ENCODE measurements around the gene HDAC9.

Gene HDAC9

GRCh38 chr7:18770154-18770811 is 274.7 kb downstream of the HDAC9 start:
- Histone ChIP-seq H3K4me1 (ENCODE audit: low read length) (no peaks in the 10 kb centered on the region), H3K27ac (ENCODE audit: low read length) (no peak overlapping the region), H3K4me3 (ENCODE audit: low read length) (no peak overlapping the region), H3K4me2 (ENCODE audit: low read length) (no peak overlapping the region), H3K9me3 (ENCODE audit: insufficient read depth, low read length) (no peaks in the 10 kb centered on the region), H3K27me3 (ENCODE audit: low read depth, low read length) (no peaks in the 10 kb centered on the region), H2AFZ (ENCODE audit: low read depth, low read length) (no peak overlapping the region), H4K20me1 (ENCODE audit: insufficient read depth, low read length) (no peaks in the 10 kb centered on the region), H3K79me2 (ENCODE audit: low read length) (no peaks in the 10 kb centered on the region), H3K9ac (ENCODE audit: low read length) (no peak overlapping the region), H3K36me3 (replicated peaks; ENCODE audit: low read depth, low read length) (no peaks in the 10 kb centered on the region)
- TF ChIP-seq CTCF (IDR thresholded peaks at IDR 0.05; ENCODE audit: low read depth, low read length) (no peak), EZH2phosphoT487 (IDR thresholded peaks at IDR 0.05; ENCODE audit: low read depth) (no peak)

DNA sequence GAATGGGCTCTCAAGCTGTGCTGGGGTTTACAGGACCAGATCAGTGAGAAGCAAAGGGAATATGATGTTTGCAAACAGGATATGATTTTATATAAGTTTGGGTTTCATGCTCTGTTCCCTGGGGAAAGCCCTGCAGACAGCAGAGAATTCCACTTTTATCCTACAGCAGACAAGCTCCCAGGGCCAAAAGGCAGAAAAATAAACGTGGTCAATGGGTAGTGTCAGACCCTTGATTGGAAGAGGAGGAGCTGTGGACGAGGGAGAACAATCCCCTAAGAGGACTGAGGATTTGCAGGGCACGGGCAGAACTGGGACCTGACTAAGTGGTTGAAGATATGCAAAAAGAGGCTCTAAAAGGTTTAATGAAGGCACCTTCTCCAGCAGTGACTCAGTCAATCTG is 275.3 kb downstream of the HDAC9 start:
- no peaks in the 10 kb centered on the region for H3K9me3 ChIP-seq (ENCODE audit: insufficient read depth, low read length)
- H3K79me2 ChIP-seq (ENCODE audit: low read length) = no peaks in the 10 kb centered on the region
- H2AFZ ChIP-seq (ENCODE audit: low read depth, low read length) = no peak overlapping the region
- H3K36me3 ChIP-seq (replicated peaks; ENCODE audit: low read depth, low read length) = no peaks in the 10 kb centered on the region
- H4K20me1 ChIP-seq (ENCODE audit: insufficient read depth, low read length) = no peaks in the 10 kb centered on the region
- TF ChIP-seq EZH2phosphoT487 (IDR thresholded peaks at IDR 0.05; ENCODE audit: low read depth) (no peak), CTCF (IDR thresholded peaks at IDR 0.05; ENCODE audit: low read depth, low read length) (no peak)
- no peak overlapping the region for H3K27ac ChIP-seq (ENCODE audit: low read length)
- H3K4me2 ChIP-seq (ENCODE audit: low read length) = no peak overlapping the region
- no peak overlapping the region for H3K4me3 ChIP-seq (ENCODE audit: low read length)
- no peaks in the 10 kb centered on the region for H3K27me3 ChIP-seq (ENCODE audit: low read depth, low read length)
- H3K4me1 ChIP-seq (ENCODE audit: low read length) = no peaks in the 10 kb centered on the region
- H3K9ac ChIP-seq (ENCODE audit: low read length) = no peak overlapping the region

GRCh38 chr7:18771834-18772566 is 276.5 kb downstream of the HDAC9 start:
- H3K27me3 ChIP-seq (ENCODE audit: low read depth, low read length) = no peaks in the 10 kb centered on the region
- no peaks in the 10 kb centered on the region for H3K4me1 ChIP-seq (ENCODE audit: low read length)
- H2AFZ ChIP-seq (ENCODE audit: low read depth, low read length) = no peak overlapping the region
- H4K20me1 ChIP-seq (ENCODE audit: insufficient read depth, low read length) = no peaks in the 10 kb centered on the region
- H3K9ac ChIP-seq (ENCODE audit: low read length) = no peak overlapping the region
- H3K36me3 ChIP-seq (replicated peaks; ENCODE audit: low read depth, low read length) = no peaks in the 10 kb centered on the region
- H3K4me3 ChIP-seq (ENCODE audit: low read length) = no peak overlapping the region
- no peaks in the 10 kb centered on the region for H3K79me2 ChIP-seq (ENCODE audit: low read length)
- TF ChIP-seq CTCF (IDR thresholded peaks at IDR 0.05; ENCODE audit: low read depth, low read length) = no peak
- TF ChIP-seq EZH2phosphoT487 (IDR thresholded peaks at IDR 0.05; ENCODE audit: low read depth) = no peak
- H3K27ac ChIP-seq (ENCODE audit: low read length) = no peak overlapping the region
- no peaks in the 10 kb centered on the region for H3K9me3 ChIP-seq (ENCODE audit: insufficient read depth, low read length)
- no peak overlapping the region for H3K4me2 ChIP-seq (ENCODE audit: low read length)

DNA sequence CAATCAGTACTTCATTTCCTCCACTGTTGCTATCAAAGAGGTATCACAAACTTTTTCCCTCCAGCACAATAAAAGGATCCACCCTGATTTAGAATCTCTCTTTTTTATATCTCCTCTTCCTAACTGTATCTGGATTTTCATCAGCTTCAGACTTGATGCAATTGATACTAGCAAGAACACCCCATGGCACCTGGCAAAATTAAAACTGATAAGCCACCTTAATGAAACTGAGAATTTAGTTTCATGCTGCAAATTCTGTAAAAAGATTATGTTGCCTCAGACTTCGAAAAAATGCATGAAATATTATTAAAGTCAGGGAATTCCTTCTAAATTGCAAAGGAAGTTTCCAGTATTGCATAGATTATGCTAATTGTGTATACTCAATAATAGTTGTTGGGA is 277.0 kb downstream of the HDAC9 start:
- H3K9me3 ChIP-seq (ENCODE audit: insufficient read depth, low read length) = no peaks in the 10 kb centered on the region
- H3K9ac ChIP-seq (ENCODE audit: low read length) = no peak overlapping the region
- no peaks in the 10 kb centered on the region for H3K36me3 ChIP-seq (replicated peaks; ENCODE audit: low read depth, low read length)
- TF ChIP-seq CTCF (IDR thresholded peaks at IDR 0.05; ENCODE audit: low read depth, low read length) (no peak), EZH2phosphoT487 (IDR thresholded peaks at IDR 0.05; ENCODE audit: low read depth) (no peak)
- H3K79me2 ChIP-seq (ENCODE audit: low read length) = no peaks in the 10 kb centered on the region
- no peaks in the 10 kb centered on the region for H3K4me1 ChIP-seq (ENCODE audit: low read length)
- H3K4me3 ChIP-seq (ENCODE audit: low read length) = no peak overlapping the region
- no peak overlapping the region for H2AFZ ChIP-seq (ENCODE audit: low read depth, low read length)
- no peaks in the 10 kb centered on the region for H4K20me1 ChIP-seq (ENCODE audit: insufficient read depth, low read length)
- H3K27ac ChIP-seq (ENCODE audit: low read length) = no peak overlapping the region
- H3K4me2 ChIP-seq (ENCODE audit: low read length) = no peak overlapping the region
- H3K27me3 ChIP-seq (ENCODE audit: low read depth, low read length) = no peaks in the 10 kb centered on the region

Data from OCI-LY3 (cell line).